Fibroblast of the conjunctiva (primary cell): ENCODE results near the gene PANK4.
"Not testable (repeated sequence)": the region's sequence is repeated elsewhere in the genome, so short reads cannot be mapped to it uniquely, and the experiment has no call there.

ENCODE experiments used
- DNase-seq: peaks from one replicate; pipeline ENCODE4 v3.0.0-alpha.2; 2010; ENCODE audit warnings: low read depth

PANK4 gene

GRCh38 chr1:2558861-2559260 is 32.5 kb upstream of the PANK4 start:
- DNase-seq, result no peak

- no peak for DNase-seq
These were observed 32.0 kb upstream of the PANK4 start for GRCh38 chr1:2558420-2558819.

DNA sequence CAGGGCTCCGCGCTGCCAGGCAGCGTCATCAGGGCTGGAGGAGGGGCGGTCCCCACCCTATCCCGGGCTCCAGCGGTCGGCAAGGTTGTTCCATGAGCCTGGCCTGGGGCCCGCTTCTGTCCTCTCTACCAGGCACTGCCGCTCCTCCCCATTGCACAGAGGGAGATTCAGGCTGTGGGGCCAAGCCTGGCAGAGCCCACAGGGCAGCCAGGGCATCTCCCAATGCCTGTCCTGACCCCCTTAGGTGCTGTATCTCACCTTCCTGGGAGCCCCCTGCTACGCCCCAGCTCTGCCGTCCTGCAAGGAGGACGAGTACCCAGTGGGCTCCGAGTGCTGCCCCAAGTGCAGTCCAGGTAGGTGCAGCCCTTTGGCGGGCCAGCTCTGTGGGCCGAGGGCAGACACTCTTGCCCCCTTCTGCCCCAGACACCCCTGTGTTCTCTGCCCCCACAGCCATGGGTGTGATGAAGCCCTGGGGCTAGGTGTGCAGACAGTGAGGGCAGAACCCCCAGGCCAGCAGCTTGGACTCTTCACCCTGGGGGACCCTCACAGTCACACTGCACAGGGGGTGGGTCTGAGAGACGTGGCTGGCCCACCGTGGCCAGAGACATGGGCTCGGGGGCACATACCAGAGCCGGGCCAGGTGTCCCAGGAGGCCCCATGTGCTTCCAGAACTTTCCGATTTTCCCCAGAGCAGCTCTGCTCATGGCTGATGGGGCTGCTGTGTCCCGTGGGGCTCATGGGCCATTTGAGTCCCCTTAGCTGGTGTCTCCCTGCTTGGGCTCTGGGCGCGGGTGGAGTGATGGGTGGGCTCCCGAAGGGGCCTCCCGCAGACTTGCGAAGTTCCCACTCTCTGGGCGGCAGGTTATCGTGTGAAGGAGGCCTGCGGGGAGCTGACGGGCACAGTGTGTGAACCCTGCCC is 31.3 kb upstream of the PANK4 start:
- no peak for DNase-seq

DNA sequence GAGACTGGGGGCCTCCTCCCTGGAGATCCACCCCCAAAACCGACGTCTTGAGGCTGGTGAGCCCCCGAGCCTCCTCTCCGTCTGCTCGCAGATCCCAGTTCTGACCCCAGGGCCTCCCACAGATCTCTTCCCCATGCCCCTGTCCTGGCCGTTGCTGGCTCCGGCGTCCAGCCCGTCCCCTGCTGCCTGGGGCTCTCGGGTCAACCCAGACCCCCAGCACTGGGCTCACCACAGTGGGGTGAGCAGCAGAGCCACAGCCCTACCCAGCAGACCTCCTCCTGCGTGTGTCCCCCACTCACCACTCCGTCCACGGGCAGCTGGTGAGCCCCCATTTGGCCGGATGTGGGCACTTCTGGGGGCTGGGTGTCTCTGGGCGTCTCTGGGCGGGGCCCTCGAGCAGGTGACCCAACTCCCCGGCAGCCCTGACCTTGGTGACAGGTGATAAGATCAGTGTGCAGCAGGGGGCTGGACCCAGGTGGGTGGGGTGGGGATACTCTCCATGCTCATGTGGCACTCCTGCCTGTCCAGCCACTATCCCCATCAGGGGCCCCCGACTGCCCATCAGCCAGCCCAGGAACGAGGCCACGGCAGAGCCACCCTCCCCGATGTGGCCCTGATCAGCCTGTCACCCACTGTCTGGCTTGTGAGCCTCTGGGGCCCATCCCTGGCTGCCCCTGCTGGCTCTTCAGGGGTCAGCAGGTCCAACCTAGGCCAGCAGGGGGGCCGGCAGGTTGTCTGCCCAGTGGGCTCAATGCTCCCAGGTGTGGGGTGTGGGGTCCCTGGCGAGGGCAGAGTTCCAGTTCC is 30.5 kb upstream of the PANK4 start:
- DNase-seq, result no peak

DNA sequence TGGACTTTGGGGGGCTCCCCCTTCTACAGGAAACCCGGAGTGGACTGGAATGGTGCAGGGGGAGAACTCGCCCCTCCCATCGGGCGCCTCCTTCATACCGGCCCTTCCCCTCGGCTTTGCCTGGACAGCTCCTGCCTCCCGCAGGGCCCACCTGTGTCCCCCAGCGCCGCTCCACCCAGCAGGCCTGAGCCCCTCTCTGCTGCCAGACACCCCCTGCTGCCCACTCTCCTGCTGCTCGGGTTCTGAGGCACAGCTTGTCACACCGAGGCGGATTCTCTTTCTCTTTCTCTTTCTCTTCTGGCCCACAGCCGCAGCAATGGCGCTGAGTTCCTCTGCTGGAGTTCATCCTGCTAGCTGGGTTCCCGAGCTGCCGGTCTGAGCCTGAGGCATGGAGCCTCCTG is 29.9 kb upstream of the PANK4 start, which contains the start of gene TNFRSF14:
TNFRSF14 (plus strand) TSS at position 95 of the 401 bp plus-strand sequence; CDS start at position 389, 294 bp downstream.
- no peak for DNase-seq

GRCh38 chr1:2555634-2556276 is 29.4 kb upstream of the PANK4 start:
- DNase-seq, result no peak

DNA sequence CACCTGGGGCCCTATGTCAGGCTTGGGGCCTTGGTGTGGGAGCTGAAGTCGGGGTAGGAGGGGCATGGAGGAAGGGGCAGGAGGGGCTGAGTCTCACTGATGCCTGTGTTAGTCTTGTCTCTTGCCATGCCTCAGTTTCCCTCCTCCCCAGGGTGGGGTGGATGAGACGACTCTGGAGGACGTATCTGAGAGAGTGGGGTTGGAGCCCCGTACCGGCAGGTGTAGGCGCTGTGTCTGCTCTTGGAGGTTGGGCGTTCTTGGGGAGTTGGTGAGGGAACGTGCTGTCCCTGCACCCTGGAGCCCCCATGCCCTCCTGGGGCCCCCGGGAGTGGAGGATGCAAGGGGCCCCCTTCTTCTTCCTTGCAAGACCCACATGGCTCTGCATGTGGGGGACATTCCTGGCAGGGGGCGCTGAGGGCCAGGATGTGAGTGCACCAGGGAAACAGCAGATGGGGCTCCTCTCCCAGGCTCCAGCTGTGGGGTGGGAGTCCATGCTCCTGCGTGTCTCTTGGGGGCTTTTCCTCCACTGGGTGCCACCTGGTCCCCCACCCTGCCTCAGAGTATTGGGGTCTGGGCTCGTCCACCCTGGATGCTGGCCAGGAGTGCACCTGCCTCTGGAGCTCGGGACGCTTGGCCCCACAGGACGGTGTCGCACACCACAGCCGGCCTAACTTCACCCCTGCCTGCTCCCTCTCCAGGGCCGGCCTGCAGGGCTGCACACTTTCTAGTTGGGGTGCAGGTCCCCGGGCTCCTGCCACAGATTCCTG is 28.4 kb upstream of the PANK4 start:
- no peak for DNase-seq

DNA sequence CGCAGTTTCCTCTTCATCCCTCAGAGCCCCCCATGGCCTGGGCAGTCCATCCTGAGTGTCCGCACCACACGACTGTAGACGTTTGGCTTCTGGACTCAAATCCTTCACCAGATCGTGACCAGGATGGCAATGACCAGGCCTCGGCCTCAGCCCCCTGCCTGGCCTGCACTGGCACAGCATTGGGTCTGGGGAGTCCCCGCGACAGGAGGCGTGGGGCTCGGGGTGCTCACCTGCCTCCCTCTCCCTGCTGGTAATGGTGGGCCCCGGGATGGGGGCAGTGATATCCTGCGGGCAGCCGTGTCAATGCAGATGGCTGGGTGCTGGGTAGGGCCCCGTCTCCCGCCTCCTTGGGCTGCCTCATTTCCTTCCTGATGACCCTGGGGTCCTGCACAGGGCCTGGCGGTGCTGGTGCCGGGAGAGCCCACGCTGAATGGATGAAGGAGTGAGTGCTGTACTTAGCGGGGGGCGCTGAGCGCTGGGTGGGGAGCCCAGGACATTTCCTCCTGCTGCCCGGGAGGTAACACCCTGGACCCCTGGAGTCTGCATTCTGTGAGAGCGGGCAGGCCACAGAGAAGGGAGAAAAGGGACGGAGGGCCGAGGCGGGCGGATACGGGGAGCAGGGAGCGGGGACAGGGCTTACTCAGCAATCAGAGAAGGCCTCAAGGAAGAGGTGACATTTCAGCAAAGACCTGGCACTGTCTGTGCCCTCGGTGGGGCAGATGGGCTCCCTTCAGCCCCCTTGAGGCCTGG is 27.6 kb upstream of the PANK4 start:
- no peak for DNase-seq

- not testable (repeated sequence) for DNase-seq
These were observed 26.7 kb upstream of the PANK4 start for GRCh38 chr1:2553076-2553475.

DNA sequence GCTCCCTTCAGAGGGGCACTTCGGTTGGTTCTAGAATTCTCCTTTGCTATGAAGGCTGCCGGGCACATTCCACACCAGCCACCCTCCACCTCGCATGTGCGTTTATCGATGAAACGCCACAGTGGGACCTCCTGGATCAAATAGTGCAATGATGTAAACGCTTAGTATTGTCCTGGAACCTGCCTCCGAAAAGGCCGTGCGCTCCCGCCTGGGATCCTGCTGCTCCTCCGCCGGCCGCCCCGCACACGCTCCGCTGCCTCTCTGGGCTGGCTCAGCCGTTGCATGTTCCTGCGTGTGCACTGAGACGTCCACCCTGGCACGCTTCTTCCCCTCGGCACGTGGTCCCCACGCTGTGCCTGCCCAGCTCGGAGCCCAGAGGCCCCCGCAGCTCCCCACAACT is 25.8 kb upstream of the PANK4 start:
- no peak for DNase-seq

DNA sequence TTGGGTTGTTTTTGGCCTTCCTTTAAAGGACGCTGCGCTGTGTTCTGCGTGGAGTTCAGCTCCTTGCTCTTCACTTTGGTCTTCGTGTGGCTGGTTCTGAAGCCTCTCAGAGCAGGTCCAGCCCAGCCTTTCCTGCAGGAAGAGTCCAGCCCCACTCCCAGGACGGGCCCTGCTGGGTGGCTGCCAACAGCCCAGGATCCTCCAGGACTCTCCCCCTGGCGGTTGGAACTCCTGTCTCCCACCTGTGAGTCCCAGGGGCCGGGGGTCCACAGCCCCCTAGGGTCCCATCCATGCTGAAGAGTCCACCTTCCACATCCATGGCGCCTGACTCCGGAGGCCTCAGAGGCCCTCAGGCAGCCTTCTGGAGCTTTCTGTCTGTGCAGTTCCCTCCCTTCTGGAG is 25.1 kb upstream of the PANK4 start:
- DNase-seq, result not testable (repeated sequence)

DNA sequence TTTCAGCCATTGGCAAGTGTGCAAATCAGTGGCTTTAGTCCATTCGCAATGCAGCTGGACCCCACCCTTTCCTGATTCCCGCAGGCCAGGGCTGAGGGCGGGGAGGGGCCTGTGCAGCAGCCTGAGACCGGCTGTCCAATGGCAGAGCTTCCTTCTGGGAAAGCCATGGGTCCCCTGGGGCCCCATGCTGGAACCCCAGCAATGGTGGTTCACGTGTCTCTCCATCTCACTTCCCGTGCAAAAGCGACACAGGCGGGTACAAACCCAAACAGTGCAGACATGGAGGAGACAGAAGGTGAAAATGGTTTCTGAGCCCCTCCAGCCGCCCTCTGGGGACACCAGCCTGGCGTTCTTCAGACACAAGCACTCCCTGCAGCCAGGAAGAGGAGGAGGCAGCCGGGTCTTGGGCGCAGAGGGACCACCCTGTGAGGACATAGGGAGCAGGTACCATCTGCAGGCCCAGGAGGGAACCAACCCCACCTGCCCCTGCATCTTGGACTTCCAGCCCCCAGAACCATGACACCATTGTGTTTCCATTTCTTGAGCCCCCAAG is 24.0 kb upstream of the PANK4 start:
- DNase-seq, result not testable (repeated sequence)

DNA sequence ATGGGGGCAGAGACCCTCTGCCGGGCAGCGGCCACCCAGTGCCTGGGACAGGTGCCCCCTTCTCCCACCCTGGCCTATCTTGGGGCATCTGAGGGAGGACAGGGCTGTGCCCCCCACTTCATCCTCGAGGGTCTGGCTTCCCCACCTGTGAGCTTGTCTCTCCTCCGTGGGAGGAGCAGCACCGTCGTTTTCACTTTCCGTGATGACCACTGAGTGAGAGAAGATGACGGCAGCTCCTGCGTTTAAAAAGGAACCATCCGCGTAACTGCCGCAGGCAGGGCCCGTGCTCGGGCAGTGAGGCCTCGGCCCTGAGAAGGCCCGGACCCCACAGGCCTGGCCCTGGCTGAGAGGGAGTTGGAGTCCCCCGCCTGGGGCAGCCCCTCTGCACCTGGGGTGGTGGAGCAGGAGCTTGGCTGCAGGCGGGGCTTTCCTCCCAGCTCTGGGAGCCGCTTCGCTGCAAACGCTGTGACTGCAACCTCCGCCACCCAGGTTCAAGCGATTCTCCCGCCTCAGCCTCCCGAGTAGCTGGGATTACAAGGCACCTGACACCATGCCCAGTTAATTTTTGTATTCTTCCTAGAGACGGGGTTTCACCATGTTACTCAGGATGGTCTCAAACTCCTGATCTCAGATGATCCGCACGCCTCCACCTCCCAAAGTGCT is 23.1 kb upstream of the PANK4 start:
- DNase-seq, result not testable (repeated sequence)

GRCh38 chr1:2548068-2548589 is 21.7 kb upstream of the PANK4 start:
- DNase-seq, result peak; percentile 29

DNA sequence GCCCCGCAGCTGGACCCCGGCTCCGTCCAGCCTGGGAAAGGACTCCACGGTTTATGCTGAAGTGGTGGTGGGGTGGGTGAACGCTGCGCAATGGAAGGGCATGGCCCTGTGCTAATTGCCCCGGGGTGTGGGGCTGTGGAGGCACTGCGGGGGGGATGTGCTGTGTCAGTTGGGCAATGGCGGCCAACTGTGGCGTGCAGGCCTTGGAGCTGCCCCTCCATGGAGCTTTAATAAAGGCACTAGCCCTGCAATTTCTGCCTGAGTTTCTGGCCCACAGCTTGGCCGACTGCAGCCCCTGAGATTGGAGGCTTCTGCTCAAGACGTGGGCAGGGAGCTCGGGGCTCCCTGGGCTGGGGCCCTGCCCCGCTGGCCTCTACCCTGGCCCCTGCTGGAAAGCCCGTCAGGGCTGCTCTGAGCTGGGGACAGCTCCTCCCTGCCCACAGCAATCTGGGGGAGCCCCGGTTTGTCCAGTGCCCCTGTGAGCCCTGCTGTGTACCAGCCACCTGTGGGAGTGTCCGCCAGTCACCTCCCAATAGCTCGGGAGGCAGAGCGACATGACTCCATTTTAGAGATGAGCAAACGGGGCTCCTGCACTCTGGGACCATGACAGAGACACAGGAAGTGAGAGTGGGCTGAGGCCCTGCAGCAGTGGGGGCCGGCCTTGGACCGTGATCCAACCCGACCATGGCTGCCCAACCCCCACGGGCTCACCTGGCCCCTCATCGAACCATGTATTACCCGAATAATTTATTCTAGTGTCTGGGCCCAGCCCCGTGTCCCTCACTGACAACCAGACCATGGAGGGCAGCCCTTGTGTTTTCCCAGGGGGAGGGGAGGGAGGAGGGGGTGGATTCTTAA is 21.0 kb upstream of the PANK4 start:
- no peak for DNase-seq

- peak; percentile 34 for DNase-seq
These were observed 20.3 kb upstream of the PANK4 start for GRCh38 chr1:2546515-2547209.

DNA sequence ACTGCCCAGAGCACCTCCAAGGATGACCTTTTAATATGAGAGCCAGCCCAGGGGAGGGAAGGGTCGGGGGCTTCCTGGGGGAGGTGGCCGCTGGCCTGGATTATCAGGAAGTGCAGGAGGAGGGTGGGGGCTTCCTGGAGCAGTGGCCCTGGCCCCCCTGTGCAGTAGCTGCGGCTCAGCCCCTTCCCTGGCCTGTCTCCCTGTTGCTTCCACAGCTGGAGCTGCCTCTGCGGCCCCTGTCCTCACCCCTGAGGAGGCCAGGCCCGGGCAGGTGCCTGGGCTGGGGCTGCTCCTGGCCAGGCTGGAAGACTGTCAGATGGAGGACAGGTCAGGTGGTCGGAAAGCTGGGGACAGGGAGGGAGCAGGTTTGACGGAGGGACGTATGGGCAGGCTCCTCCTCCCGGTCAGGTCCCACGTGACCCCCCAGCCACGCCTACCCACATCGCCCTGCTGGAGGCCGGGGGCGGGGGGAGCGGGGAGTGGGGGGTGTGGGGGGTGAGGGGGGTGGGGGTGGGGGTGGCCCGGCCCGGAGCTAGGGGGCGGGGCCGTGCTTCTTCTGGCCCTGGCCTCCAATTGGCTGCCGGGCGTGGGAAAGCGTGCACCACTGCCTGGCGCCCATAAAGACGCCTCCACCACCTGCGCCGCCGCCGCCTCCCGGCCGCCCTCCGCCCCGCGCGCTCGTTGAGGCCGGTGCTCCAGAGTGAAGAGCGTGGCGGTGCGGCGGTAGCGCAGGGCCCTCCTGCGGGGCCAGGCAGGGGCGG is 19.5 kb upstream of the PANK4 start:
- peak; percentile 43 for DNase-seq
